Neural crest cell (in vitro differentiated cells): ENCODE data around the gene IZUMO1. TPM values are rescaled to one million over a fixed set of nuclear protein-coding genes. Genes with fewer than 3 reads are reported as not detected.

ENCODE experiments used
- DNase-seq: peaks from one replicate; pipeline ENCODE4 v3.0.0; 2021; ENCODE audit warnings: low read depth, mixed read lengths, low spot score
- H3K27ac Mint-ChIP-seq: one replicate; pipeline ENCODE4 v1.8.0; 2021; ENCODE audit warnings: mild to moderate bottlenecking, mixed read lengths; ENCODE audit not compliant: unreplicated experiment
- H3K27me3 Mint-ChIP-seq: 2 replicates; pipeline ENCODE4 v1.8.0; 2021; ENCODE audit warnings: low read depth, mild to moderate bottlenecking, mixed read lengths
- H3K36me3 Mint-ChIP-seq: 2 replicates; pipeline ENCODE4 v1.8.0; 2021; ENCODE audit warnings: low read depth, mild to moderate bottlenecking, mixed read lengths
- H3K4me1 Mint-ChIP-seq: 2 replicates; pipeline ENCODE4 v1.8.0; 2021; ENCODE audit warnings: mixed read lengths
- H3K4me3 Mint-ChIP-seq: one replicate; pipeline ENCODE4 v1.8.0; 2021; ENCODE audit warnings: mild to moderate bottlenecking, mixed read lengths
- H3K9me3 Mint-ChIP-seq: 2 replicates; pipeline ENCODE4 v1.8.0; 2021; ENCODE audit warnings: mixed read lengths
- CTCF ChIP-seq: fragments of 200-600 bp; sonication (generic); conservative IDR thresholded peaks from 2 replicates; pipeline ENCODE4 v1.5.0; 2021; ENCODE audit warnings: antibody characterized with exemption, mild to moderate bottlenecking
- total RNA-seq: library from RNA; stranded (reverse); gene quantifications from 2 replicates; pipeline ENCODE4 v1.2.1, GENCODE V29; 2021

IZUMO1 gene
- total RNA-seq, 1 donor from 2014 or later, result 0.23 TPM

GRCh38 chr19:48726556-48726955 lies 20.2 kb downstream of the IZUMO1 start:
- no peak for TF ChIP-seq CTCF
- H3K4me3 Mint-ChIP-seq, result no peak overlapping the region
- H3K9me3 Mint-ChIP-seq, result peaks cover 11% of the 10 kb centered on the region
- no peak for DNase-seq
- H3K4me1 Mint-ChIP-seq, result peaks cover 15% of the 10 kb centered on the region
- H3K36me3 Mint-ChIP-seq, result peaks cover 9% of the 10 kb centered on the region
- H3K27ac Mint-ChIP-seq, result peak overlapping the region; percentile 52
- H3K27me3 Mint-ChIP-seq, result peaks cover 4% of the 10 kb centered on the region

- peaks cover 7% of the 10 kb centered on the region for H3K9me3 Mint-ChIP-seq
- no peak for DNase-seq
- H3K36me3 Mint-ChIP-seq, result peaks cover 5% of the 10 kb centered on the region
- TF ChIP-seq CTCF, result no peak
- H3K27me3 Mint-ChIP-seq, result no peaks in the 10 kb centered on the region
- H3K4me1 Mint-ChIP-seq, result peaks cover 27% of the 10 kb centered on the region
- peak overlapping the region; percentile 10 for H3K4me3 Mint-ChIP-seq
- peak overlapping the region; percentile 95 for H3K27ac Mint-ChIP-seq
These were observed 21.6 kb downstream of the IZUMO1 start for GRCh38 chr19:48724796-48725753.

- Mint-ChIP-seq H3K27me3 (no peaks in the 10 kb centered on the region), H3K4me3 (peak overlapping the region; percentile 81), H3K9me3 (peaks cover 7% of the 10 kb centered on the region), H3K27ac (no peak overlapping the region), H3K4me1 (peaks cover 45% of the 10 kb centered on the region), H3K36me3 (peaks cover 2% of the 10 kb centered on the region)
- no peak for TF ChIP-seq CTCF
- DNase-seq, result no peak
These were observed 24.5 kb downstream of the IZUMO1 start for GRCh38 chr19:48722196-48722708.

DNA sequence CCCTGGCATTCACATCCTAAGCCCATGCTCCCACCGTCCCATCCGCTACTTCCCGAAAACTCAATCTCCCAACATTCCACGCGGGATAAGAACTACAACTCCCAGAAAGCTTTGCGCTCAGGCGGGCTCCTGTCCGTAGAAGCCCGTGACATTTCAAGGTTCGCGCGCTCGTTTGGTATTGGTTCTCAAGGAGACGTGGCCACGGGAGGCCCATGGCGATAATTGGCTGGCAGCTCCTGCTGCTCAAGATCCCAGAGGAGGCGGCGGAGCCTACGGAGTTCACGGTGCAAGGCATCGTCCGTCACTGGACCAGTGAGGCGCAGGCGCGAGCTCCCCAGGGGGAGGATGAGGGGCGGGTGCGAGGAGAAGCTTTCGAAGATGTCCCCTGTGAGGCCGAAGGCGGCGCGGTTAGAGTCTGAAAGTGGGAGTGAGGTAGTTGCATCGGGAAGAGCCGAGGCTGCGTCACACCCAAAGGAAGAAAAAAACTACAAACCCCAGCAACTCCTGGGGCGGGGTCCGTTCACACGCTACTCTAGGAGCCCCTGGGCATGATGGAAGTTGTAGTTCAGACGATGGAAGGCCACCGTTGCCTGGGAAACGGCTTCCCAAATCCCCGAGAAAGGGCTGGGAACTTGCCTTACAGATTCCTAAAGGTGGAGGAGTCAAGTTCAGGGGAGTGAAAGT lies 26.0 kb downstream of the IZUMO1 start:
- TF ChIP-seq CTCF, result no peak
- H3K36me3 Mint-ChIP-seq, result peaks cover 2% of the 10 kb centered on the region
- H3K27me3 Mint-ChIP-seq, result no peaks in the 10 kb centered on the region
- peaks cover 3% of the 10 kb centered on the region for H3K9me3 Mint-ChIP-seq
- H3K27ac Mint-ChIP-seq, result peak overlapping the region; percentile 100
- peak overlapping the region; percentile 93 for H3K4me3 Mint-ChIP-seq
- peaks cover 46% of the 10 kb centered on the region for H3K4me1 Mint-ChIP-seq
- DNase-seq, result peak; percentile 94

- H3K4me3 Mint-ChIP-seq, result peak overlapping the region; percentile 93
- H3K27me3 Mint-ChIP-seq, result no peaks in the 10 kb centered on the region
- peaks cover 3% of the 10 kb centered on the region for H3K9me3 Mint-ChIP-seq
- no peak for DNase-seq
- H3K27ac Mint-ChIP-seq, result no peak overlapping the region
- H3K36me3 Mint-ChIP-seq, result peaks cover 2% of the 10 kb centered on the region
- TF ChIP-seq CTCF, result no peak
- peaks cover 42% of the 10 kb centered on the region for H3K4me1 Mint-ChIP-seq
These were observed 26.5 kb downstream of the IZUMO1 start for GRCh38 chr19:48720251-48720612.
